SK-N-SH treated with all-trans-retinoic acid at 6 μM for 48 hours (cell line): ENCODE measurements around the gene FHOD3.

ENCODE experiments used
- ATAC-seq: fragments of 200-7000 bp; cut with Tn5 transposase; 3 replicates; pipeline ENCODE4 v1.9.1; 2020; ENCODE audit warnings: mild to moderate bottlenecking, moderate library complexity
- ARNTL ChIP-seq: fragments of 450-650 bp; formaldehyde crosslinking; IDR thresholded peaks from 2 replicates; pipeline ENCODE4 v1.5.0; 2020; ENCODE audit warnings: low read depth, mild to moderate bottlenecking, moderate library complexity, borderline replicate concordance
- BACH2 ChIP-seq: fragments of 250-450 bp; sonication (Bioruptor Pico); IDR thresholded peaks from 2 replicates; pipeline ENCODE4 v1.9.0; 2021; ENCODE audit warnings: mild to moderate bottlenecking, borderline replicate concordance
- CSDC2 ChIP-seq: fragments of 250-450 bp; sonication (Bioruptor Pico); IDR thresholded peaks from 2 replicates; pipeline ENCODE4 v1.5.0; 2020; ENCODE audit warnings: mild to moderate bottlenecking, moderate library complexity
- ESRRG ChIP-seq: fragments of 250-450 bp; sonication (Bioruptor Pico); IDR thresholded peaks from 2 replicates; pipeline ENCODE4 v1.6.1; 2021; ENCODE audit warnings: mild to moderate bottlenecking
- GLIS3 ChIP-seq: fragments of 250-450 bp; sonication (Bioruptor Pico); IDR thresholded peaks from 2 replicates; pipeline ENCODE4 v1.5.0; 2020; ENCODE audit warnings: mild to moderate bottlenecking, moderate library complexity
- ISL1 ChIP-seq: fragments of 250-450 bp; sonication (Bioruptor Pico); IDR thresholded peaks from 2 replicates; pipeline ENCODE4 v2.1.2; 2022; ENCODE audit warnings: mild to moderate bottlenecking, moderate library complexity
- OSR1 ChIP-seq: fragments of 250-450 bp; sonication (Bioruptor Pico); IDR thresholded peaks from 2 replicates; pipeline ENCODE4 v1.8.0; 2022; ENCODE audit warnings: moderate library complexity, mild to moderate bottlenecking, inconsistent platforms
- RARB ChIP-seq: fragments of 250-450 bp; sonication (Bioruptor Pico); IDR thresholded peaks from 2 replicates; pipeline ENCODE4 v1.8.0; 2021; ENCODE audit warnings: mild to moderate bottlenecking, moderate library complexity
- TCF4 ChIP-seq: fragments of 250-450 bp; sonication (Bioruptor Pico); IDR thresholded peaks from 2 replicates; pipeline ENCODE4 v1.8.0; 2021; ENCODE audit warnings: mild to moderate bottlenecking, moderate library complexity, borderline replicate concordance
- TOX ChIP-seq: fragments of 250-450 bp; sonication (Bioruptor Pico); IDR thresholded peaks from 2 replicates; pipeline ENCODE4 v1.8.0; 2021; ENCODE audit warnings: mild to moderate bottlenecking, moderate library complexity, borderline replicate concordance
- ZC3H10 ChIP-seq: fragments of 250-450 bp; sonication (Bioruptor Pico); IDR thresholded peaks from 2 replicates; pipeline ENCODE4 v1.5.1; 2021; ENCODE audit warnings: mild to moderate bottlenecking, moderate library complexity
- ZFP3 ChIP-seq: fragments of 250-450 bp; sonication (Bioruptor Pico); IDR thresholded peaks from 2 replicates; pipeline ENCODE4 v1.5.0; 2020; ENCODE audit warnings: mild to moderate bottlenecking, moderate library complexity
- ZFP30 ChIP-seq: fragments of 450-650 bp; formaldehyde crosslinking; IDR thresholded peaks from 2 replicates; pipeline ENCODE4 v1.5.0; 2022; ENCODE audit warnings: mild to moderate bottlenecking, moderate library complexity
- ZNF70 ChIP-seq: fragments of 450-650 bp; formaldehyde crosslinking; IDR thresholded peaks from 2 replicates; pipeline ENCODE4 v1.5.0; 2020; ENCODE audit warnings: mild to moderate bottlenecking, moderate library complexity
- ZNF8 ChIP-seq: fragments of 450-650 bp; formaldehyde crosslinking; IDR thresholded peaks from 2 replicates; pipeline ENCODE4 v1.5.0; 2020; ENCODE audit warnings: mild to moderate bottlenecking, moderate library complexity
- TF ChIP-seq, protein P1 (sequence below): fragments of 250-450 bp; sonication (Bioruptor Pico); IDR thresholded peaks from 2 replicates; pipeline ENCODE4 v1.5.0; 2020; ENCODE audit warnings: mild to moderate bottlenecking, moderate library complexity
- TF ChIP-seq, protein P2 (sequence below): fragments of 250-450 bp; sonication (Bioruptor Pico); IDR thresholded peaks from 2 replicates; pipeline ENCODE4 v1.8.0; 2020; ENCODE audit warnings: mild to moderate bottlenecking, moderate library complexity, borderline replicate concordance
- TF ChIP-seq, protein P3 (sequence below): fragments of 250-450 bp; sonication (Bioruptor Pico); IDR thresholded peaks from 2 replicates; pipeline ENCODE4 v1.8.0; 2021; ENCODE audit warnings: low read depth, mild to moderate bottlenecking, moderate library complexity, borderline replicate concordance

Gene FHOD3

DNA sequence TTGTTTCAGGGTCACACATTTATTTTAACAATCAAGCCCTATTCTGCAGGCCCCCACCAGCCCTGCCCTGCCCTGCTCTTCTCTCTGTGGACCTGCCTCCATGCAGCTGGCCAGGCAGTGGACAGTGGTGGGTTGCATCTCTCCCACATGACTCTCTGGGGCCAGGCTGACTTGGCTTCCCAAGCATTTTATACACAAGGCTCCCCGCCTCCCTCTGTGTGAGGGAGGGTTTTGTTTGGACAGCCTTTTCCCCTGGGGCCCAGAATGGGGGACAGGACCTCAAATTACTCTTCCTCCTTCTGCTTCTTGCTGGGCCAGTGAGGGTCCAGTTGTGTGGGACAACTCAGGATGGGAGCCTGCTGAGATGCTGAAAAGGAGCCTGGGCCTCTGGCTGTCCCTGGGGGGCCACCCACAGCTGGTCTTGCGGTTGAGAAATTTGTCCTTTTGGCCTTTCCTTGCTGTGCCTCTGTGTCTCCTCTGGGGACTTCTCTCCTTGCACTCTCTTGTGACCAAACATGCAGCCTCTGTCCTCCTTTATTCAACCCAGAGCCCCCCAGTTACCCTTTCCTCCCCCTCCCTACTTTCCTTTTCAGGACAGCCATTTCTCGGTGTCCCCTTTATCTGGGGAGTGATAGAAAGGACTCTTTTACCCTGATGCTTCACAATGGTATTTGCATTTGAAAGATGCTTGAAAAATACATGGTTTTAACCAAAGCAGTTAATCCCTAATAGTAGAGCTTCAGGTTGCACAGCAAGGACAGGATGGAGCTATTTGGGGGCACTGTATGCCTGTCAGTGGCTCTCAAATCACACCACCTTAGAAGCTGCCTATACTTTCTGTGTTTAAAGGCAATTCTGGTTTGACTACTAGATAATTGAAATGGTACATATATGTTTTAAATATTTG, 151.1 kb downstream of the FHOD3 start:
- peak; percentile 23; the same call in 1 of the 3 replicates for ATAC-seq
- TF ChIP-seq TOX (CRISPR knock-in tag), result no peak
- no peak for TF ChIP-seq ZC3H10
- TF ChIP-seq, protein P1, sequence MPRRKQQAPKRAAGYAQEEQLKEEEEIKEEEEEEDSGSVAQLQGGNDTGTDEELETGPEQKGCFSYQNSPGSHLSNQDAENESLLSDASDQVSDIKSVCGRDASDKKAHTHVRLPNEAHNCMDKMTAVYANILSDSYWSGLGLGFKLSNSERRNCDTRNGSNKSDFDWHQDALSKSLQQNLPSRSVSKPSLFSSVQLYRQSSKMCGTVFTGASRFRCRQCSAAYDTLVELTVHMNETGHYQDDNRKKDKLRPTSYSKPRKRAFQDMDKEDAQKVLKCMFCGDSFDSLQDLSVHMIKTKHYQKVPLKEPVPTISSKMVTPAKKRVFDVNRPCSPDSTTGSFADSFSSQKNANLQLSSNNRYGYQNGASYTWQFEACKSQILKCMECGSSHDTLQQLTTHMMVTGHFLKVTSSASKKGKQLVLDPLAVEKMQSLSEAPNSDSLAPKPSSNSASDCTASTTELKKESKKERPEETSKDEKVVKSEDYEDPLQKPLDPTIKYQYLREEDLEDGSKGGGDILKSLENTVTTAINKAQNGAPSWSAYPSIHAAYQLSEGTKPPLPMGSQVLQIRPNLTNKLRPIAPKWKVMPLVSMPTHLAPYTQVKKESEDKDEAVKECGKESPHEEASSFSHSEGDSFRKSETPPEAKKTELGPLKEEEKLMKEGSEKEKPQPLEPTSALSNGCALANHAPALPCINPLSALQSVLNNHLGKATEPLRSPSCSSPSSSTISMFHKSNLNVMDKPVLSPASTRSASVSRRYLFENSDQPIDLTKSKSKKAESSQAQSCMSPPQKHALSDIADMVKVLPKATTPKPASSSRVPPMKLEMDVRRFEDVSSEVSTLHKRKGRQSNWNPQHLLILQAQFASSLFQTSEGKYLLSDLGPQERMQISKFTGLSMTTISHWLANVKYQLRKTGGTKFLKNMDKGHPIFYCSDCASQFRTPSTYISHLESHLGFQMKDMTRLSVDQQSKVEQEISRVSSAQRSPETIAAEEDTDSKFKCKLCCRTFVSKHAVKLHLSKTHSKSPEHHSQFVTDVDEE, result no peak
- no peak for TF ChIP-seq BACH2 (CRISPR knock-in tag)
- no peak for TF ChIP-seq ZNF70 (CRISPR knock-in tag)
- TF ChIP-seq, all 23 proteins: peak for 0

DNA sequence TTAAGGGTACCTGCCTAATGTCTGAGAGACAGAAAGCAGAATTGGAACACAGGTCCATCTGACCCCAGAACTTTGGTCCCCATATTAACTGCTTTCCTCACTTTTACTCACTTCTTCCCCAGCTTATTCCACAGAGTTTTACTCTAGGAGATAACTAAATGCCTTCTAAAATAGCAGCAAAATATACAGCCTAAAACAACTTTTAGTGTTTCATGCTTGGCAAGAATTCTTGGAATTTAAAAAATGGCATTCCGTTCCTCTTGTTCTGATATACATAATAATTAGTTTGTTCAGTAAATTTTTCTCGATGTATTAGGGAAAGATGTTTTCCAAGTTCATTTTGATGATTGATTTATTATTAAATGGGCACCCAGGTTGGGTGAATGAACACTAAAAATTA, 151.9 kb downstream of the FHOD3 start:
- TF ChIP-seq TCF4 (CRISPR knock-in tag), result no peak
- TF ChIP-seq CSDC2 (CRISPR knock-in tag), result no peak
- TF ChIP-seq ZFP3 (CRISPR knock-in tag), result no peak
- no peak for TF ChIP-seq BACH2 (CRISPR knock-in tag)
- TF ChIP-seq GLIS3 (CRISPR knock-in tag), result no peak
- TF ChIP-seq ESRRG, result no peak
- peak; percentile 61 for TF ChIP-seq ISL1
- ATAC-seq, result peak; percentile 26; the same call in 2 of the 3 replicates

DNA sequence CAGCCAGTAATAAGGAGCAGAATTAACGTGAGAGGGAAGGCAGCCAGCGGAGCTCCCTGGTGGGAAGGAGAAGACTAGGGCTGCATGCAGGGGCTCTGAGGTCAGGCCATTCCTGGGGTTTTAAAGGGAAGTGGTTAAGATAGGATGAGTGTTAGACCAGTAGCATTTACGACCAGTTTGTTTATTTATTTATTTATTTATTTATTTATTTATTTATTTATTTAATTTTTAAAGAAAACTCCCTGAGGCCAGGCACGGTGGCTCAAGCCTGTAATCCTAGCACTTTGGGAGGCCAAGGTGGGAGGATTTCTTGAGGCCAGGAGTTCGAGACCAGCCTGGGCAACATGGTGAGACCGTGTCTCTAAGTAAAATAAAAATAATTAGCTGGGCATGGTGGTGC, 152.8 kb downstream of the FHOD3 start:
- ATAC-seq, result no peak
- TF ChIP-seq RARB (CRISPR knock-in tag) (no peak), ZNF70 (CRISPR knock-in tag) (no peak), ZFP3 (CRISPR knock-in tag) (no peak), TCF4 (CRISPR knock-in tag) (no peak), ZFP30 (CRISPR knock-in tag) (no peak), ZNF8 (CRISPR knock-in tag) (no peak), ARNTL (no peak), OSR1 (no peak), TOX (CRISPR knock-in tag) (no peak), ESRRG (no peak), CSDC2 (CRISPR knock-in tag) (no peak)
- TF ChIP-seq, protein P1, result no peak
- TF ChIP-seq, protein P2, sequence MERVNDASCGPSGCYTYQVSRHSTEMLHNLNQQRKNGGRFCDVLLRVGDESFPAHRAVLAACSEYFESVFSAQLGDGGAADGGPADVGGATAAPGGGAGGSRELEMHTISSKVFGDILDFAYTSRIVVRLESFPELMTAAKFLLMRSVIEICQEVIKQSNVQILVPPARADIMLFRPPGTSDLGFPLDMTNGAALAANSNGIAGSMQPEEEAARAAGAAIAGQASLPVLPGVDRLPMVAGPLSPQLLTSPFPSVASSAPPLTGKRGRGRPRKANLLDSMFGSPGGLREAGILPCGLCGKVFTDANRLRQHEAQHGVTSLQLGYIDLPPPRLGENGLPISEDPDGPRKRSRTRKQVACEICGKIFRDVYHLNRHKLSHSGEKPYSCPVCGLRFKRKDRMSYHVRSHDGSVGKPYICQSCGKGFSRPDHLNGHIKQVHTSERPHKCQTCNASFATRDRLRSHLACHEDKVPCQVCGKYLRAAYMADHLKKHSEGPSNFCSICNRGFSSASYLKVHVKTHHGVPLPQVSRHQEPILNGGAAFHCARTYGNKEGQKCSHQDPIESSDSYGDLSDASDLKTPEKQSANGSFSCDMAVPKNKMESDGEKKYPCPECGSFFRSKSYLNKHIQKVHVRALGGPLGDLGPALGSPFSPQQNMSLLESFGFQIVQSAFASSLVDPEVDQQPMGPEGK, result no peak
- TF ChIP-seq, protein P3, sequence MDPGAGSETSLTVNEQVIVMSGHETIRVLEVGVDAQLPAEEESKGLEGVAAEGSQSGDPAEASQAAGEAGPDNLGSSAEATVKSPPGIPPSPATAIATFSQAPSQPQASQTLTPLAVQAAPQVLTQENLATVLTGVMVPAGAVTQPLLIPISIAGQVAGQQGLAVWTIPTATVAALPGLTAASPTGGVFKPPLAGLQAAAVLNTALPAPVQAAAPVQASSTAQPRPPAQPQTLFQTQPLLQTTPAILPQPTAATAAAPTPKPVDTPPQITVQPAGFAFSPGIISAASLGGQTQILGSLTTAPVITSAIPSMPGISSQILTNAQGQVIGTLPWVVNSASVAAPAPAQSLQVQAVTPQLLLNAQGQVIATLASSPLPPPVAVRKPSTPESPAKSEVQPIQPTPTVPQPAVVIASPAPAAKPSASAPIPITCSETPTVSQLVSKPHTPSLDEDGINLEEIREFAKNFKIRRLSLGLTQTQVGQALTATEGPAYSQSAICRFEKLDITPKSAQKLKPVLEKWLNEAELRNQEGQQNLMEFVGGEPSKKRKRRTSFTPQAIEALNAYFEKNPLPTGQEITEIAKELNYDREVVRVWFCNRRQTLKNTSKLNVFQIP (CRISPR knock-in tag), result no peak
- TF ChIP-seq, all 23 proteins: peak for 0
